Effector memory CD4-positive, alpha-beta T cell (primary cell): ENCODE data around the gene DYSF.

Experiments used
- DNase-seq, 3 donors: peaks; one replicate each; pipeline ENCODE4 v3.0.0-alpha.2; 2020
- H3K27ac ChIP-seq: 2 replicates; pipeline ENCODE4 v1.7.0; 2013; ENCODE audit warnings: mild to moderate bottlenecking, low read length, moderate library complexity; ENCODE audit not compliant: insufficient read depth, poor library complexity, severe bottlenecking
- H3K27me3 ChIP-seq: replicated peaks from 2 replicates; pipeline ENCODE4 v1.7.0; 2013; ENCODE audit warnings: mild to moderate bottlenecking, low read length; ENCODE audit not compliant: insufficient read depth, control insufficient read depth, poor library complexity, severe bottlenecking
- H3K36me3 ChIP-seq: 2 replicates; pipeline ENCODE4 v1.7.0; 2013; ENCODE audit warnings: mild to moderate bottlenecking, low read length, moderate library complexity; ENCODE audit not compliant: control insufficient read depth, insufficient read depth
- H3K4me1 ChIP-seq: 2 replicates; pipeline ENCODE4 v1.7.0; 2013; ENCODE audit warnings: low read length, mild to moderate bottlenecking; ENCODE audit not compliant: control insufficient read depth, insufficient read depth, poor library complexity, severe bottlenecking
- H3K4me3 ChIP-seq: 2 replicates; pipeline ENCODE4 v1.7.0; 2013; ENCODE audit warnings: low read length, low read depth, mild to moderate bottlenecking; ENCODE audit not compliant: insufficient read depth, poor library complexity, severe bottlenecking
- H3K9me3 ChIP-seq: 2 replicates; pipeline ENCODE4 v1.7.0; 2013; ENCODE audit warnings: mild to moderate bottlenecking, low read length, moderate library complexity; ENCODE audit not compliant: control insufficient read depth

The DYSF gene

GRCh38 chr2:71534201-71534600, 80.8 kb downstream of the DYSF start:
- H3K9me3 ChIP-seq = no peaks in the 10 kb centered on the region
- H3K27me3 ChIP-seq = no peaks in the 10 kb centered on the region
- H3K4me1 ChIP-seq = no peaks in the 10 kb centered on the region
- no peak for DNase-seq
- no peak overlapping the region for H3K4me3 ChIP-seq
- no peaks in the 10 kb centered on the region for H3K36me3 ChIP-seq
- H3K27ac ChIP-seq = no peak overlapping the region

GRCh38 chr2:71534826-71535225, 81.5 kb downstream of the DYSF start:
- Histone ChIP-seq H3K27ac (no peak overlapping the region), H3K4me1 (no peaks in the 10 kb centered on the region), H3K4me3 (no peak overlapping the region), H3K9me3 (no peaks in the 10 kb centered on the region), H3K36me3 (no peaks in the 10 kb centered on the region), H3K27me3 (no peaks in the 10 kb centered on the region)
- DNase-seq = no peak

- Histone ChIP-seq H3K27me3 (no peaks in the 10 kb centered on the region), H3K4me3 (no peak overlapping the region), H3K27ac (no peak overlapping the region), H3K36me3 (no peaks in the 10 kb centered on the region), H3K9me3 (no peaks in the 10 kb centered on the region), H3K4me1 (no peaks in the 10 kb centered on the region)
- no peak for DNase-seq
These were observed 82.2 kb downstream of the DYSF start for GRCh38 chr2:71535526-71535925.

GRCh38 chr2:71536226-71536671, 82.9 kb downstream of the DYSF start:
- Histone ChIP-seq H3K27ac (no peak overlapping the region), H3K27me3 (no peaks in the 10 kb centered on the region), H3K4me1 (no peaks in the 10 kb centered on the region), H3K9me3 (no peaks in the 10 kb centered on the region), H3K4me3 (no peak overlapping the region), H3K36me3 (no peaks in the 10 kb centered on the region)
- no peak for DNase-seq

GRCh38 chr2:71538241-71538640, 84.9 kb downstream of the DYSF start:
- Histone ChIP-seq H3K36me3 (no peaks in the 10 kb centered on the region), H3K4me1 (no peaks in the 10 kb centered on the region), H3K27me3 (no peaks in the 10 kb centered on the region), H3K9me3 (no peaks in the 10 kb centered on the region), H3K27ac (no peak overlapping the region), H3K4me3 (no peak overlapping the region)
- no peak for DNase-seq

- H3K27me3 ChIP-seq = no peaks in the 10 kb centered on the region
- H3K4me3 ChIP-seq = no peak overlapping the region
- H3K4me1 ChIP-seq = no peaks in the 10 kb centered on the region
- H3K27ac ChIP-seq = no peak overlapping the region
- DNase-seq = no peak
- no peaks in the 10 kb centered on the region for H3K9me3 ChIP-seq
- no peaks in the 10 kb centered on the region for H3K36me3 ChIP-seq
These were observed 85.4 kb downstream of the DYSF start for GRCh38 chr2:71538656-71539265.

- Histone ChIP-seq H3K36me3 (no peaks in the 10 kb centered on the region), H3K27ac (no peak overlapping the region), H3K4me1 (no peaks in the 10 kb centered on the region), H3K4me3 (no peak overlapping the region), H3K27me3 (no peaks in the 10 kb centered on the region), H3K9me3 (no peaks in the 10 kb centered on the region)
- no peak for DNase-seq
These were observed 87.5 kb downstream of the DYSF start for GRCh38 chr2:71540818-71541217.

GRCh38 chr2:71544919-71545571, 91.7 kb downstream of the DYSF start:
- Histone ChIP-seq H3K4me3 (peak overlapping the region; percentile 25), H3K4me1 (no peaks in the 10 kb centered on the region), H3K27ac (no peak overlapping the region), H3K9me3 (no peaks in the 10 kb centered on the region), H3K27me3 (no peaks in the 10 kb centered on the region), H3K36me3 (no peaks in the 10 kb centered on the region)
- no peak for DNase-seq

GRCh38 chr2:71545572-71546274, 92.4 kb downstream of the DYSF start:
- no peaks in the 10 kb centered on the region for H3K4me1 ChIP-seq
- no peaks in the 10 kb centered on the region for H3K27me3 ChIP-seq
- H3K36me3 ChIP-seq = no peaks in the 10 kb centered on the region
- H3K27ac ChIP-seq = no peak overlapping the region
- H3K4me3 ChIP-seq = peak overlapping the region; percentile 25
- no peaks in the 10 kb centered on the region for H3K9me3 ChIP-seq
- peak in 1 of 3 donors; percentile 3 for DNase-seq

GRCh38 chr2:71546275-71546638, 92.9 kb downstream of the DYSF start:
- DNase-seq = no peak
- no peaks in the 10 kb centered on the region for H3K27me3 ChIP-seq

More at GRCh38 chr2:71546275-71546638, 92.9 kb downstream of the DYSF start:
- Histone ChIP-seq H3K9me3 (no peaks in the 10 kb centered on the region), H3K4me3 (no peak overlapping the region), H3K27ac (no peak overlapping the region), H3K4me1 (no peaks in the 10 kb centered on the region), H3K36me3 (no peaks in the 10 kb centered on the region)
